ENCODE measurements around the gene OR4D1. TPM values are rescaled to one million over a fixed set of nuclear protein-coding genes. Genes with fewer than 3 reads are reported as not detected.

The OR4D1 gene
- total and polyA plus RNA-seq, 2 of the 4 experiments (the other 2 are of a cell fraction): not detected

DNA sequence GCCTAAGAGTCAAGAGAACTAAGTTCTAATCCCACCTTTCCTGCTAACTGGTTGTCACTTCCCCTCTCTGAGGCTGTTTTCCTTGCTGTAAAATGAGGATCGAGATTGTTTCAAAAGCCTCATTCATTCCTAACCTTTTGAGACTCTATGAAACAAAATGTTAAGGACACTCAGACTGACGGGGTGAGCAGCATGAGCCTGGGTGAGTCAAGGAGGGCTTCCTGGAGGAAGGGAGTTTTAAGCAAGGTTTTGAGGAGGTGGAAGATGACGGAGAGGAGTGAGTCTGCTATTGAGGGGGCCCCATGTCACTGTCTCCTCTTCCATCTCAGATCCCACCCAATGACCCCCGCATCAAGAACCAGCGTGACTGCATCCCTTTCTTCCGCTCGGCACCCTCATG is 48.4 kb downstream of the OR4D1 start:
- dilution Hi-C loops (cut with HindIII; ENCODE audit: low sequenced_read_pairs, unreplicated experiment): no loop called here

More for the DNA sequence above, 48.4 kb downstream of the OR4D1 start:
- H3K4me2 ChIP-seq (ENCODE audit: low read depth, low read length): no peak overlapping the region
- peaks cover 16% of the 10 kb centered on the region for H3K27me3 ChIP-seq (ENCODE audit: control insufficient read depth, insufficient read depth, low read length)
- intact Hi-C loops (cut with micrococcal nuclease) (no loop called here), in situ Hi-C loops (cut with MboI; ENCODE audit: low sequenced_read_pairs) (no loop called here)
- no peak overlapping the region for H2BK5ac ChIP-seq (ENCODE audit: low read depth, low read length, poor library complexity, severe bottlenecking)
- no peaks in the 10 kb centered on the region for H3K9me3 ChIP-seq (ENCODE audit: control insufficient read depth, insufficient read depth, low read length)
- H4K91ac ChIP-seq (ENCODE audit: insufficient read depth, low read depth, low read length): no peak overlapping the region
- no peaks in the 10 kb centered on the region for H4K20me1 ChIP-seq (ENCODE audit: insufficient read depth, low read length)
- H2AK9ac ChIP-seq (replicated peaks; ENCODE audit: low read depth, low read length, poor library complexity): peak overlapping the region; percentile 55
- H3K14ac ChIP-seq (replicated peaks; ENCODE audit: low read depth, low read length): no peak overlapping the region
- no peak overlapping the region for H2BK15ac ChIP-seq (ENCODE audit: low read depth, low read length)
- no peak overlapping the region for H3K9ac ChIP-seq (ENCODE audit: low read depth, low read length)
- ChIA-PET CTCF (no interaction called here), POLR2A (ENCODE audit: unreplicated experiment) (no interaction called here)
- no peak overlapping the region for H4K5ac ChIP-seq (ENCODE audit: low read depth, low read length)
- no peaks in the 10 kb centered on the region for H3K4me1 ChIP-seq (ENCODE audit: control insufficient read depth, insufficient read depth, low read length)
- DNase-seq: no peak
- no peak overlapping the region for H3K23ac ChIP-seq (ENCODE audit: low read depth, low read length)
- H3K9me1 ChIP-seq (ENCODE audit: insufficient read depth, low read length): no peaks in the 10 kb centered on the region
- no peaks in the 10 kb centered on the region for H3K79me1 ChIP-seq (ENCODE audit: low read depth in 1 of 2, low read length in 2 of 2)
- ATAC-seq (ENCODE audit: low read depth): no peak
- no peak overlapping the region for H2AK5ac ChIP-seq (ENCODE audit: low read depth, low read length)
- H3K27ac ChIP-seq (ENCODE audit: insufficient read depth, low read length): no peak overlapping the region
- H2AFZ ChIP-seq (replicated peaks; ENCODE audit: low read length, poor library complexity): no peak overlapping the region
- no peak overlapping the region for H3K4me3 ChIP-seq (ENCODE audit: insufficient read depth, low read depth, low read length)
- no peak overlapping the region for H2BK20ac ChIP-seq (ENCODE audit: low read depth, low read length)
- H3K18ac ChIP-seq (ENCODE audit: low read depth, low read length): no peak overlapping the region
- no peak overlapping the region for H3K56ac ChIP-seq (ENCODE audit: extremely low read depth, insufficient read depth, low read length)
- no peak overlapping the region for H2BK120ac ChIP-seq (ENCODE audit: low read depth, low read length)
- TF ChIP-seq CHD1 (IDR thresholded peaks at IDR 0.05; ENCODE audit: low read depth, low read length) (no peak), BHLHE40 (IDR thresholded peaks at IDR 0.05; ENCODE audit: low read depth, low read length) (no peak), RFX5 (IDR thresholded peaks at IDR 0.05; ENCODE audit: low read depth, low read length) (no peak), RAD21 (IDR thresholded peaks at IDR 0.05; ENCODE audit: low read length) (no peak), NFE2L2 (IDR thresholded peaks at IDR 0.05; ENCODE audit: low read depth, low read length) (no peak), FOS (IDR thresholded peaks at IDR 0.05; ENCODE audit: low read depth, low read length) (no peak), SMC3 (IDR thresholded peaks at IDR 0.05; ENCODE audit: low read depth, low read length) (no peak), MAZ (IDR thresholded peaks at IDR 0.05; ENCODE audit: borderline replicate concordance, low read depth, low read length) (no peak)
- TF ChIP-seq, protein P1, sequence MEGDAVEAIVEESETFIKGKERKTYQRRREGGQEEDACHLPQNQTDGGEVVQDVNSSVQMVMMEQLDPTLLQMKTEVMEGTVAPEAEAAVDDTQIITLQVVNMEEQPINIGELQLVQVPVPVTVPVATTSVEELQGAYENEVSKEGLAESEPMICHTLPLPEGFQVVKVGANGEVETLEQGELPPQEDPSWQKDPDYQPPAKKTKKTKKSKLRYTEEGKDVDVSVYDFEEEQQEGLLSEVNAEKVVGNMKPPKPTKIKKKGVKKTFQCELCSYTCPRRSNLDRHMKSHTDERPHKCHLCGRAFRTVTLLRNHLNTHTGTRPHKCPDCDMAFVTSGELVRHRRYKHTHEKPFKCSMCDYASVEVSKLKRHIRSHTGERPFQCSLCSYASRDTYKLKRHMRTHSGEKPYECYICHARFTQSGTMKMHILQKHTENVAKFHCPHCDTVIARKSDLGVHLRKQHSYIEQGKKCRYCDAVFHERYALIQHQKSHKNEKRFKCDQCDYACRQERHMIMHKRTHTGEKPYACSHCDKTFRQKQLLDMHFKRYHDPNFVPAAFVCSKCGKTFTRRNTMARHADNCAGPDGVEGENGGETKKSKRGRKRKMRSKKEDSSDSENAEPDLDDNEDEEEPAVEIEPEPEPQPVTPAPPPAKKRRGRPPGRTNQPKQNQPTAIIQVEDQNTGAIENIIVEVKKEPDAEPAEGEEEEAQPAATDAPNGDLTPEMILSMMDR (conservative IDR thresholded peaks at IDR 0.05; ENCODE audit: low read depth, low read length): no peak
- TF ChIP-seq, protein P2, sequence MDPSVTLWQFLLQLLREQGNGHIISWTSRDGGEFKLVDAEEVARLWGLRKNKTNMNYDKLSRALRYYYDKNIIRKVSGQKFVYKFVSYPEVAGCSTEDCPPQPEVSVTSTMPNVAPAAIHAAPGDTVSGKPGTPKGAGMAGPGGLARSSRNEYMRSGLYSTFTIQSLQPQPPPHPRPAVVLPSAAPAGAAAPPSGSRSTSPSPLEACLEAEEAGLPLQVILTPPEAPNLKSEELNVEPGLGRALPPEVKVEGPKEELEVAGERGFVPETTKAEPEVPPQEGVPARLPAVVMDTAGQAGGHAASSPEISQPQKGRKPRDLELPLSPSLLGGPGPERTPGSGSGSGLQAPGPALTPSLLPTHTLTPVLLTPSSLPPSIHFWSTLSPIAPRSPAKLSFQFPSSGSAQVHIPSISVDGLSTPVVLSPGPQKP (IDR thresholded peaks at IDR 0.05; ENCODE audit: borderline replicate concordance, low read depth, low read length): no peak
- WGBS, 2 experiments (ENCODE audit: extremely low coverage in 2 of 2, insufficient read length in 1 of 2): no CpG with 5 or more reads among the region's 7 CpGs
- no peak overlapping the region for H4K8ac ChIP-seq (ENCODE audit: low read depth in 2 of 2, low read length in 2 of 2)
- H3K4ac ChIP-seq (ENCODE audit: low read depth, low read length): no peak overlapping the region
- BruUV-seq (replicated peaks): no TSS peak
- no peaks in the 10 kb centered on the region for H3K36me3 ChIP-seq (ENCODE audit: control insufficient read depth, insufficient read depth, low read length)

Measured in IMR-90 (cell line).